CD8-positive, alpha-beta memory T cell (primary cell): Measurements from ENCODE around the gene TMEM151A. TPM values are rescaled to one million over a fixed set of nuclear protein-coding genes. Genes with fewer than 3 reads are reported as not detected.

Source experiments
- CTCF ChIA-PET: fragments of 350-600 bp; sonication (Branson Sonifier 250); formaldehyde crosslinking; loops from one replicate; lab custom pipeline; 2021; ENCODE audit warnings: antibody characterized with exemption; lab: Charles Lee
- POLR2A ChIA-PET: fragments of 350-600 bp; sonication (Branson Sonifier 250); formaldehyde crosslinking; loops from one replicate; lab custom pipeline; 2021; ENCODE audit warnings: antibody characterized with exemption; lab: Charles Lee
- DNase-seq, 5 donors: peaks; one replicate each; pipeline versions ENCODE4 v3.0.0 to v3.0.0-alpha.2; 2020 to 2022; ENCODE audit warnings: mixed read lengths in 1 of 5
- H3K27ac ChIP-seq: one replicate; pipeline ENCODE4 v1.7.0; 2013; ENCODE audit warnings: low read depth, mild to moderate bottlenecking, low read length, moderate library complexity
- H3K27me3 ChIP-seq: 2 replicates; pipeline ENCODE4 v1.7.0; 2013; ENCODE audit warnings: low read length, mild to moderate bottlenecking; ENCODE audit not compliant: insufficient read depth, poor library complexity, severe bottlenecking
- H3K36me3 ChIP-seq: 2 replicates; pipeline ENCODE4 v1.7.0; 2013; ENCODE audit warnings: mild to moderate bottlenecking, low read length, moderate library complexity; ENCODE audit not compliant: insufficient read depth
- H3K4me1 ChIP-seq: 2 replicates; pipeline ENCODE4 v1.7.0; 2013; ENCODE audit warnings: mild to moderate bottlenecking, low read length, moderate library complexity; ENCODE audit not compliant: insufficient read depth
- H3K4me3 ChIP-seq: 2 replicates; pipeline ENCODE4 v1.7.0; 2013; ENCODE audit warnings: mild to moderate bottlenecking, low read length
- H3K9me3 ChIP-seq: 2 replicates; pipeline ENCODE4 v1.7.0; 2013; ENCODE audit warnings: mild to moderate bottlenecking, low read length
- H3K27ac Mint-ChIP-seq, 8 donors: one replicate each; pipeline ENCODE4 v1.8.0; 2020 to 2021; ENCODE audit warnings: mixed read lengths in 8 of 8, mild to moderate bottlenecking in 6 of 8, inconsistent platforms in 3 of 8, moderate library complexity in 3 of 8
- H3K27me3 Mint-ChIP-seq, 2 donors: one replicate each; pipeline ENCODE4 v1.8.0; 2020 to 2021; ENCODE audit warnings: mixed read lengths in 2 of 2, mild to moderate bottlenecking in 1 of 2, moderate library complexity in 1 of 2
- H3K36me3 Mint-ChIP-seq, 3 donors: one replicate each; pipeline ENCODE4 v1.8.0; 2020 to 2021; ENCODE audit warnings: mixed read lengths in 3 of 3, inconsistent platforms in 1 of 3, mild to moderate bottlenecking in 1 of 3
- H3K4me1 Mint-ChIP-seq, 3 donors: one replicate each; pipeline ENCODE4 v1.8.0; 2020 to 2021; ENCODE audit warnings: mixed read lengths in 3 of 3, inconsistent platforms in 1 of 3, mild to moderate bottlenecking in 1 of 3
- H3K4me3 Mint-ChIP-seq, 7 donors: one replicate each; pipeline ENCODE4 v1.8.0; 2020 to 2021; ENCODE audit warnings: mixed read lengths in 7 of 7, mild to moderate bottlenecking in 6 of 7, moderate library complexity in 4 of 7, inconsistent platforms in 2 of 7
- H3K9me3 Mint-ChIP-seq, 5 donors: one replicate each; pipeline ENCODE4 v1.8.0; 2020 to 2022; ENCODE audit warnings: mixed read lengths in 5 of 5, mild to moderate bottlenecking in 3 of 5, moderate library complexity in 2 of 5, inconsistent platforms in 1 of 5
- polyA plus RNA-seq: library from polyadenylated mRNA; unstranded; fragments of 300-500 nt; fragmentation: Illumina TruSeq; gene quantifications from one replicate; pipeline ENCODE4 v1.2.3, GENCODE V29; 2021
- total RNA-seq, 2 experiments: library from RNA; stranded (reverse); gene quantifications; one replicate each; pipeline ENCODE4 v1.2.3, GENCODE V29; 2021

TMEM151A gene
- total and polyA plus RNA-seq, 3 experiments from 2014 or later = not detected

- Mint-ChIP-seq H3K4me3 (no peak overlapping the region), H3K27me3 (peaks cover 0 to 4% of the 10 kb centered on the region in 2 donors), H3K9me3 (no peaks in the 10 kb centered on the region), H3K4me1 (peaks cover 26 to 36% (median 29%) of the 10 kb centered on the region in 3 donors), H3K27ac (peak overlapping the region in 1 of 8 donors; percentile 66), H3K36me3 (peaks cover 0 to 12% (median 2%) of the 10 kb centered on the region in 3 donors)
- Histone ChIP-seq H3K27me3 (no peaks in the 10 kb centered on the region), H3K4me1 (peaks cover 39% of the 10 kb centered on the region), H3K4me3 (no peak overlapping the region), H3K27ac (no peak overlapping the region), H3K36me3 (no peaks in the 10 kb centered on the region), H3K9me3 (no peaks in the 10 kb centered on the region)
- POLR2A ChIA-PET = interaction anchor here (1.0 kb wide), 1 partner anchor 18 kb away, joined by 3 read pairs; no protein-coding TSS in a partner anchor
- CTCF ChIA-PET = interaction anchor here (0.9 to 1.6 kb wide), 6 partner anchors 19 to 64 kb away, joined by 3 to 6 read pairs (median 4); no protein-coding TSS in a partner anchor
- DNase-seq = peak in 1 of 5 donors; percentile 35
Observed at GRCh38 chr11:66331542-66332370, 40.1 kb downstream of the TMEM151A start.

GRCh38 chr11:66332371-66333219 lies 40.9 kb downstream of the TMEM151A start:
- Histone ChIP-seq H3K27me3 (no peaks in the 10 kb centered on the region), H3K9me3 (no peaks in the 10 kb centered on the region), H3K27ac (no peak overlapping the region), H3K36me3 (no peaks in the 10 kb centered on the region), H3K4me3 (no peak overlapping the region), H3K4me1 (peaks cover 35% of the 10 kb centered on the region)
- H3K9me3 Mint-ChIP-seq = no peaks in the 10 kb centered on the region
- H3K27me3 Mint-ChIP-seq = peaks cover 0 to 4% of the 10 kb centered on the region in 2 donors
- H3K36me3 Mint-ChIP-seq = peaks cover 0 to 20% (median 2%) of the 10 kb centered on the region in 3 donors
- H3K4me1 Mint-ChIP-seq = peaks cover 28 to 38% (median 28%) of the 10 kb centered on the region in 3 donors
- H3K27ac Mint-ChIP-seq = peak overlapping the region in 2 of 8 donors; percentile 33 to 66
- ChIA-PET POLR2A (interaction anchor here (1.0 kb wide), 1 partner anchor 19 kb away, joined by 3 read pairs; no protein-coding TSS in a partner anchor), CTCF (interaction anchor here (1.2 to 4.6 kb wide), 5 partner anchors 20 to 56 kb away, joined by 3 to 45 read pairs (median 5); no protein-coding TSS in a partner anchor)
- H3K4me3 Mint-ChIP-seq = no peak overlapping the region
- DNase-seq = peak in 1 of 5 donors; percentile 42

- Histone ChIP-seq H3K27ac (no peak overlapping the region), H3K27me3 (no peaks in the 10 kb centered on the region), H3K36me3 (no peaks in the 10 kb centered on the region), H3K4me1 (peaks cover 28% of the 10 kb centered on the region), H3K9me3 (no peaks in the 10 kb centered on the region), H3K4me3 (no peak overlapping the region)
- Mint-ChIP-seq H3K9me3 (no peaks in the 10 kb centered on the region), H3K36me3 (peaks cover 0 to 26% (median 2%) of the 10 kb centered on the region in 3 donors), H3K4me1 (peaks cover 20 to 33% (median 21%) of the 10 kb centered on the region in 3 donors), H3K27ac (peak overlapping the region in 1 of 8 donors; percentile 33), H3K27me3 (peaks cover 0 to 1% of the 10 kb centered on the region in 2 donors), H3K4me3 (no peak overlapping the region)
- peak in 1 of 5 donors; percentile 41 for DNase-seq
- ChIA-PET POLR2A (no interaction called here), CTCF (interaction anchor here (3.3 to 4.6 kb wide), 2 partner anchors 21 to 56 kb away, joined by 17 to 45 read pairs; no protein-coding TSS in a partner anchor)
Observed at GRCh38 chr11:66333220-66333877, 41.7 kb downstream of the TMEM151A start.

GRCh38 chr11:66333896-66334604 lies 42.4 kb downstream of the TMEM151A start:
- H3K9me3 Mint-ChIP-seq = no peaks in the 10 kb centered on the region
- peaks cover 0 to 33% (median 3%) of the 10 kb centered on the region in 3 donors for H3K36me3 Mint-ChIP-seq
- H3K4me1 Mint-ChIP-seq = peaks cover 13 to 27% (median 16%) of the 10 kb centered on the region in 3 donors
- peaks cover 4% of the 10 kb centered on the region for H3K36me3 ChIP-seq
- POLR2A ChIA-PET = interaction anchor here (1.2 kb wide), 1 partner anchor 19 kb away, joined by 3 read pairs; no protein-coding TSS in a partner anchor
- H3K27ac ChIP-seq = no peak overlapping the region
- peaks cover 0 to 1% of the 10 kb centered on the region in 2 donors for H3K27me3 Mint-ChIP-seq
- no peak overlapping the region for H3K4me3 Mint-ChIP-seq
- no peaks in the 10 kb centered on the region for H3K9me3 ChIP-seq
- H3K27ac Mint-ChIP-seq = no peak overlapping the region
- H3K4me3 ChIP-seq = no peak overlapping the region
- H3K4me1 ChIP-seq = peaks cover 21% of the 10 kb centered on the region
- CTCF ChIA-PET = interaction anchor here (3.3 to 4.6 kb wide), 2 partner anchors 22 to 56 kb away, joined by 17 to 45 read pairs; no protein-coding TSS in a partner anchor
- peak in 1 of 5 donors; percentile 17 for DNase-seq
- no peaks in the 10 kb centered on the region for H3K27me3 ChIP-seq

- peaks cover 18% of the 10 kb centered on the region for H3K4me1 ChIP-seq
- peaks cover 10% of the 10 kb centered on the region for H3K36me3 ChIP-seq
- DNase-seq = peak in 1 of 5 donors; percentile 46
- ChIA-PET CTCF (interaction anchor here (0.9 to 4.6 kb wide), 3 partner anchors 23 to 104 kb away, joined by 3 to 45 read pairs (median 17); partner anchors contain the start of gene MRPL11), POLR2A (interaction anchor here (1.2 to 2.3 kb wide), 3 partner anchors 17 to 23 kb away, joined by 3 to 12 read pairs (median 4); no protein-coding TSS in a partner anchor)
- Mint-ChIP-seq H3K9me3 (no peaks in the 10 kb centered on the region), H3K27me3 (peaks cover 0 to 1% of the 10 kb centered on the region in 2 donors), H3K4me3 (peak overlapping the region in 4 of 7 donors; percentile 43 to 85 (median 78)), H3K36me3 (peaks cover 0 to 41% (median 5%) of the 10 kb centered on the region in 3 donors), H3K27ac (peak overlapping the region in 3 of 8 donors; percentile 11 to 56 (median 26)), H3K4me1 (peaks cover 11 to 27% (median 16%) of the 10 kb centered on the region in 3 donors)
- no peaks in the 10 kb centered on the region for H3K27me3 ChIP-seq
- no peak overlapping the region for H3K27ac ChIP-seq
- no peak overlapping the region for H3K4me3 ChIP-seq
- H3K9me3 ChIP-seq = no peaks in the 10 kb centered on the region
Observed at GRCh38 chr11:66334605-66335442, 43.1 kb downstream of the TMEM151A start.

GRCh38 chr11:66335531-66336233 lies 44.0 kb downstream of the TMEM151A start:
- H3K36me3 Mint-ChIP-seq = peaks cover 0 to 49% (median 5%) of the 10 kb centered on the region in 3 donors
- H3K27ac Mint-ChIP-seq = peak overlapping the region in 4 of 8 donors; percentile 11 to 86 (median 70)
- peak overlapping the region; percentile 6 for H3K27ac ChIP-seq
- H3K9me3 Mint-ChIP-seq = no peaks in the 10 kb centered on the region
- H3K36me3 ChIP-seq = peaks cover 18% of the 10 kb centered on the region
- no peaks in the 10 kb centered on the region for H3K27me3 ChIP-seq
- peak in 1 of 5 donors; percentile 42 for DNase-seq
- H3K27me3 Mint-ChIP-seq = peaks cover 0 to 1% of the 10 kb centered on the region in 2 donors
- peak overlapping the region; percentile 65 to 85 (median 78) for H3K4me3 Mint-ChIP-seq
- H3K9me3 ChIP-seq = no peaks in the 10 kb centered on the region
- H3K4me3 ChIP-seq = peak overlapping the region; percentile 39
- H3K4me1 Mint-ChIP-seq = peaks cover 11 to 27% (median 16%) of the 10 kb centered on the region in 3 donors
- POLR2A ChIA-PET = interaction anchor here (0.6 to 2.3 kb wide), 3 partner anchors 18 to 60 kb away, joined by 3 to 12 read pairs (median 4); no protein-coding TSS in a partner anchor
- CTCF ChIA-PET = interaction anchor here (0.9 to 4.6 kb wide), 4 partner anchors 10 to 103 kb away, joined by 3 to 45 read pairs (median 10); partner anchors contain the start of gene MRPL11
- H3K4me1 ChIP-seq = peaks cover 18% of the 10 kb centered on the region
